ENCODE measurements around the gene SBF2. TPM values are rescaled to one million over a fixed set of nuclear protein-coding genes. Genes with fewer than 3 reads are reported as not detected.
A peak's percentile ranks its signal among the peaks of the same experiment; 100 is the strongest.

Gene SBF2
- total RNA-seq, 4 donors from 2014 or later = 42.3 to 106 (median 45.3) TPM

GRCh38 chr11:10302359-10302743 lies 8.3 kb upstream of the SBF2 start:
- 41% methylated on average over 8 of the region's 10 CpGs for WGBS
- Histone ChIP-seq H3K27ac (peak overlapping the region; percentile 92), H3K4me1 (peaks cover 42% of the 10 kb centered on the region), H3K4me3 (peak overlapping the region; percentile 89), H3K9me3 (no peaks in the 10 kb centered on the region), H3K36me3 (no peaks in the 10 kb centered on the region), H3K27me3 (no peaks in the 10 kb centered on the region)
- TF ChIP-seq CTCF (IDR thresholded peaks at IDR 0.05) = no peak
- TF ChIP-seq EP300 (IDR thresholded peaks at IDR 0.05) = no peak
- TF ChIP-seq POLR2A (IDR thresholded peaks at IDR 0.05) = no peak
- no peak for TF ChIP-seq POLR2AphosphoS5 (IDR thresholded peaks at IDR 0.05)
- DNase-seq (ENCODE audit: low spot score in 2 of 2) = no peak

- peak overlapping the region; percentile 89 for H3K4me3 ChIP-seq
- H3K9me3 ChIP-seq = no peaks in the 10 kb centered on the region
- H3K4me1 ChIP-seq = peaks cover 38% of the 10 kb centered on the region
- 54% methylated on average over 9 of the region's 9 CpGs for WGBS
- H3K27ac ChIP-seq = peak overlapping the region; percentile 92
- DNase-seq (ENCODE audit: low spot score in 2 of 2) = no peak
- no peak for TF ChIP-seq POLR2AphosphoS5 (IDR thresholded peaks at IDR 0.05)
- no peak for TF ChIP-seq CTCF (IDR thresholded peaks at IDR 0.05)
- no peak for TF ChIP-seq EP300 (IDR thresholded peaks at IDR 0.05)
- TF ChIP-seq POLR2A (IDR thresholded peaks at IDR 0.05) = no peak
- no peaks in the 10 kb centered on the region for H3K36me3 ChIP-seq
- H3K27me3 ChIP-seq = no peaks in the 10 kb centered on the region
Measured at GRCh38 chr11:10301656-10302358, 7.8 kb upstream of the SBF2 start.

- peaks cover 19% of the 10 kb centered on the region for H3K4me1 ChIP-seq
- no peaks in the 10 kb centered on the region for H3K9me3 ChIP-seq
- H3K4me3 ChIP-seq = no peak overlapping the region
- no peaks in the 10 kb centered on the region for H3K36me3 ChIP-seq
- H3K27ac ChIP-seq = no peak overlapping the region
- no peak for DNase-seq (ENCODE audit: low spot score in 2 of 2)
- 82% methylated on average over 5 of the region's 5 CpGs for WGBS
- no peak for TF ChIP-seq EP300 (IDR thresholded peaks at IDR 0.05)
- TF ChIP-seq POLR2AphosphoS5 (IDR thresholded peaks at IDR 0.05) = no peak
- no peak for TF ChIP-seq CTCF (IDR thresholded peaks at IDR 0.05)
- no peak for TF ChIP-seq POLR2A (IDR thresholded peaks at IDR 0.05)
- no peaks in the 10 kb centered on the region for H3K27me3 ChIP-seq
Measured at GRCh38 chr11:10298342-10298741, 4.3 kb upstream of the SBF2 start.

- 46% methylated on average over 10 of the region's 10 CpGs for WGBS
Measured at GRCh38 chr11:10295064-10295901, 1.3 kb upstream of the SBF2 start.

More at GRCh38 chr11:10295064-10295901, 1.3 kb upstream of the SBF2 start:
- peak overlapping the region; percentile 92 for H3K4me3 ChIP-seq
- TF ChIP-seq EP300 (IDR thresholded peaks at IDR 0.05) = no peak
- TF ChIP-seq POLR2AphosphoS5 (IDR thresholded peaks at IDR 0.05) = no peak
- no peak for TF ChIP-seq CTCF (IDR thresholded peaks at IDR 0.05)
- no peak for TF ChIP-seq POLR2A (IDR thresholded peaks at IDR 0.05)
- H3K27ac ChIP-seq = peak overlapping the region; percentile 95
- no peak for DNase-seq (ENCODE audit: low spot score in 2 of 2)
- H3K9me3 ChIP-seq = no peaks in the 10 kb centered on the region
- no peaks in the 10 kb centered on the region for H3K36me3 ChIP-seq
- H3K4me1 ChIP-seq = peaks cover 32% of the 10 kb centered on the region
- H3K27me3 ChIP-seq = no peaks in the 10 kb centered on the region
